PFSK-1 (cell line): Measurements from ENCODE around the gene PDE8A.

ENCODE experiments used
- FOXP2 ChIP-seq: optimal IDR thresholded peaks from 2 replicates; pipeline ENCODE3; 2011; ENCODE audit warnings: borderline replicate concordance, control low read depth, inconsistent platforms; ENCODE audit not compliant: insufficient read depth; ENCODE audit errors: extremely low read length, extremely low read depth
- POLR2AphosphoS5 ChIP-seq: IDR thresholded peaks from 2 replicates; pipeline ENCODE4 v1.6.1; 2012; ENCODE audit warnings: low read depth, mild to moderate bottlenecking, control low read depth, low read length, moderate library complexity
- SIN3A ChIP-seq: IDR thresholded peaks from 2 replicates; pipeline ENCODE4 v1.6.1; 2012; ENCODE audit warnings: mild to moderate bottlenecking, low read length, moderate library complexity, borderline replicate concordance; ENCODE audit not compliant: insufficient read depth
- TAF1 ChIP-seq: IDR thresholded peaks from 2 replicates; pipeline ENCODE4 v1.6.1; 2012; ENCODE audit warnings: low read length, control low read depth, borderline replicate concordance; ENCODE audit not compliant: insufficient read depth
- TF ChIP-seq, protein P1 (sequence below), 2 experiments: IDR thresholded peaks; 2 replicates each; pipeline versions ENCODE4 v1.6.1 to v1.8.0; 2011 to 2012; ENCODE audit warnings: low read depth in 2 of 2, low read length in 2 of 2, control low read depth in 1 of 2, inconsistent platforms in 1 of 2, mild to moderate bottlenecking in 1 of 2, moderate library complexity in 1 of 2; ENCODE audit not compliant: insufficient read depth in 1 of 2

PDE8A gene

DNA sequence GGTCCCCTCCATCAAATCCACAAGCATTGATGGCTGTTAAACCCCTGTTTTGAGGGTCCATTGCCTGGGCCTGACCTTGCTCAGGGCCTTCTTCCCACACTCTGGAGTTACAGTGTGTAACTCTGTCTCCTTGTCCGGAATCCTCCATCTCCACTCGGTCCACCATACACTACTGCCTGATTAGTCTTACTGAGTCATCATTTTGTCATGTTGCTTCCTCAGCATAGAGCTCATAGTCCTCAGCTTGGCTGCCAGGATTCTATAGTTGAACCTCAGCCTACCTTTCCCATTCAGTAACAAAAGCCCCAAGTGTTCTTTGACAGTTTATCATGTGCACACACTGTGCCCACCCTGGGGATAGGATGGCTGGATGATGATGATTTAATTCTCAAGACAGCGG, 113.0 kb downstream of the PDE8A start:
- TF ChIP-seq, protein P1, sequence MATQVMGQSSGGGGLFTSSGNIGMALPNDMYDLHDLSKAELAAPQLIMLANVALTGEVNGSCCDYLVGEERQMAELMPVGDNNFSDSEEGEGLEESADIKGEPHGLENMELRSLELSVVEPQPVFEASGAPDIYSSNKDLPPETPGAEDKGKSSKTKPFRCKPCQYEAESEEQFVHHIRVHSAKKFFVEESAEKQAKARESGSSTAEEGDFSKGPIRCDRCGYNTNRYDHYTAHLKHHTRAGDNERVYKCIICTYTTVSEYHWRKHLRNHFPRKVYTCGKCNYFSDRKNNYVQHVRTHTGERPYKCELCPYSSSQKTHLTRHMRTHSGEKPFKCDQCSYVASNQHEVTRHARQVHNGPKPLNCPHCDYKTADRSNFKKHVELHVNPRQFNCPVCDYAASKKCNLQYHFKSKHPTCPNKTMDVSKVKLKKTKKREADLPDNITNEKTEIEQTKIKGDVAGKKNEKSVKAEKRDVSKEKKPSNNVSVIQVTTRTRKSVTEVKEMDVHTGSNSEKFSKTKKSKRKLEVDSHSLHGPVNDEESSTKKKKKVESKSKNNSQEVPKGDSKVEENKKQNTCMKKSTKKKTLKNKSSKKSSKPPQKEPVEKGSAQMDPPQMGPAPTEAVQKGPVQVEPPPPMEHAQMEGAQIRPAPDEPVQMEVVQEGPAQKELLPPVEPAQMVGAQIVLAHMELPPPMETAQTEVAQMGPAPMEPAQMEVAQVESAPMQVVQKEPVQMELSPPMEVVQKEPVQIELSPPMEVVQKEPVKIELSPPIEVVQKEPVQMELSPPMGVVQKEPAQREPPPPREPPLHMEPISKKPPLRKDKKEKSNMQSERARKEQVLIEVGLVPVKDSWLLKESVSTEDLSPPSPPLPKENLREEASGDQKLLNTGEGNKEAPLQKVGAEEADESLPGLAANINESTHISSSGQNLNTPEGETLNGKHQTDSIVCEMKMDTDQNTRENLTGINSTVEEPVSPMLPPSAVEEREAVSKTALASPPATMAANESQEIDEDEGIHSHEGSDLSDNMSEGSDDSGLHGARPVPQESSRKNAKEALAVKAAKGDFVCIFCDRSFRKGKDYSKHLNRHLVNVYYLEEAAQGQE (IDR thresholded peaks at IDR 0.05; ENCODE audit: insufficient read depth in 1 of 2, low read depth in 2 of 2, low read length in 2 of 2), result no peak
- no peak for TF ChIP-seq POLR2AphosphoS5

DNA sequence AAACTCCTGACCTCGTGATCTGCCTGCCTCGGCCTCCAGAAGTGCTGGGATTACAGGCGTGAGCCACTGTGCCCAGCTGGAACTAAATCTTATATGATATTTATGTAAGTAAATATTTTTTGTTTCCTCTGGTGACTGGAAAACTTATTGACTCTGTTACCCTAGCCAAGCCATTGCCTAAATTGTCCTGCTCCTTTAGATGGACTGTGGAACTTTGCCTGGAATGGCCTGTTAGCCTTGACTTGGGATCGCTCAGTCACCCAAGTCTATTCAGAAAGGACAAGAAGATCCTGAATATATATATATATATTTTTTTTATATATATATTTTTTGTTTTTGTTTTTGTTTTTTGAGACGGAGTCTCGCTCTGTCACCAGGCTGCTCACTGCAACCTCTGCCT, 113.9 kb downstream of the PDE8A start:
- no peak for TF ChIP-seq SIN3A
- TF ChIP-seq FOXP2, result no peak
- TF ChIP-seq, protein P1 (IDR thresholded peaks at IDR 0.05; ENCODE audit: insufficient read depth in 1 of 2, low read depth in 2 of 2, low read length in 2 of 2), result no peak
- no peak for TF ChIP-seq POLR2AphosphoS5
- TF ChIP-seq TAF1, result no peak

DNA sequence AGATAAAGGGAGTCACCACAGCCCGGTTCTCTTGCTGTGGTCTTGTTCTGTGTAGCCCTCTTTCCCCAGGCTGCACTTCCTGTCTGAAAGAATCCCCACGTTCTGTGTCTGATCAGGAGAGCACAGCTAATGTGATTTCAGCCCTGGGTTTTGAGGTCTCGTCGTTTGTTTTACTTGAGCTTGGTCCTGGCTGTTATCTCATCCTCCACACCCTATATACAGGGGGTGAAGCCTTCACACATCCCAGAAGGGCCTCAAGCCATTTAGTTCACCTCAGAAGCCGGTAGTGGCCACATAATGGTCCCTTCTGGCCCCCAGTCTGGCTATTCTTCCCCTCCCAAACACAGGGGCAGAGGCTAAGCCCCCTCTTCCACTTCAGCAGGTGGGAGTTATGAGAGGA, 115.6 kb downstream of the PDE8A start:
- TF ChIP-seq POLR2AphosphoS5 (no peak), SIN3A (no peak), TAF1 (no peak)
- TF ChIP-seq, protein P1 (IDR thresholded peaks at IDR 0.05; ENCODE audit: insufficient read depth in 1 of 2, low read depth in 2 of 2, low read length in 2 of 2), result no peak

DNA sequence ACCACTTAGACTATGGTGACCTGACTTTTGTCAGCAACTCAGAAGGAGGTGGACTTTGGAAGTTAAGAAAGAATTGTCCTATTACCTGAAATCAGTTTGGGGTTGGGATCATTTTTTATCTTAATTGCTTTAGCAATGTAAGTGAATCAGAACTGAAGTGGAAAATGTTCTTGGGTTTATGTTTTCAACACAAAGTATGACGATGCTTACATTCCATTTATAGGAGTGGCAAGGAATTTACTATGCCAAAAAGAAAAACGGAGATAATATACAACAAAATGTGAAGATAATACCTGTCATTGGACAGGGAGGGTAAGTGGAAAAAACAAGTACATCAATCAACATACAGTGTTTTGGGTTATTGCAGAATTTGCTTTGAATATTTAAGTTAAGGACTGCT, 116.1 kb downstream of the PDE8A start:
- no peak for TF ChIP-seq FOXP2
- TF ChIP-seq, protein P1 (IDR thresholded peaks at IDR 0.05; ENCODE audit: insufficient read depth in 1 of 2, low read depth in 2 of 2, low read length in 2 of 2), result no peak
- TF ChIP-seq TAF1, result no peak
- TF ChIP-seq SIN3A, result no peak
- no peak for TF ChIP-seq POLR2AphosphoS5

DNA sequence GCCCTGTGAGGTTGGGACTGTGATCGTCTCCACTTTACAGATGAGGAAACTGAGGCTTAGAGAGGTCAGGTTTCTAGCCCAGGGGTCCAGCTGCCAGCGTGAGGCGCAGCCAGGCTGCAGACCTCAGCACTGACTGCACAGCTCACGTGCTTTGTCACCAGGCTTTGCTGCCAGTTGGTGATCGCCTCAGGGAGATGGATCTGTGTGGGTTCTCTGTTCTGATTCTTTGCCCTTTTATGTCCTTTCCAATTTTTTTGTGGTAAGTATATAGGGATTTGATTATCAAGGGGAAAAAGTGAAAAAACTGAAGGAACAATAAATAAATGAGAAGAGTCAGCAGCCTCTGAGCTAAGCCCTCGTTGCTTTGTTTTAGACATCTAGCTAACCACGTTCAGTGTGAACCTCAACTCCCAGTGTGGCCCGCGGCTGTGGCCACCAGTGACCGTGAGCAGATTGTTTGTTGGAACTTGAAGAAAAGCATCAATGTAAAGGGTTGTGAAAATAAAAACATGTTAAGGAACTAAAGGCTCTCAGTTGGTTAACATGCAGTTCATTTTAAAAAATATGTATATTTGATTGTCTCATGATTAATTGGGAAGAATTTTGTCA, 117.6 kb downstream of the PDE8A start:
- TF ChIP-seq SIN3A, result no peak
- TF ChIP-seq FOXP2, result no peak
- no peak for TF ChIP-seq TAF1
- TF ChIP-seq, protein P1 (IDR thresholded peaks at IDR 0.05; ENCODE audit: insufficient read depth in 1 of 2, low read depth in 2 of 2, low read length in 2 of 2), result no peak
- TF ChIP-seq POLR2AphosphoS5, result no peak
